Spinal cord (tissue), 10 donors: Measurements from ENCODE around the gene TMEM35A. TPM values are rescaled to one million over a fixed set of nuclear protein-coding genes. Genes with fewer than 3 reads are reported as not detected.

ENCODE experiments used
- DNase-seq, 6 donors: peaks; one replicate each; pipeline versions ENCODE4 v3.0.0 to v3.0.0-alpha.2; 2013 to 2015; ENCODE audit warnings: low spot score in 6 of 6, low read depth in 4 of 6
- H3K27ac ChIP-seq: one replicate; pipeline ENCODE4 v1.5.1; 2013; ENCODE audit warnings: low read depth, low read length, control low read depth
- H3K27me3 ChIP-seq: one replicate; pipeline ENCODE4 v1.6.1; 2013; ENCODE audit warnings: low read length; ENCODE audit not compliant: control insufficient read depth, insufficient read depth
- H3K36me3 ChIP-seq: one replicate; pipeline ENCODE4 v1.6.1; 2013; ENCODE audit warnings: low read length; ENCODE audit not compliant: control insufficient read depth, insufficient read depth
- H3K4me1 ChIP-seq: one replicate; pipeline ENCODE4 v1.6.1; 2013; ENCODE audit warnings: low read length; ENCODE audit not compliant: control insufficient read depth, insufficient read depth
- H3K4me3 ChIP-seq: one replicate; pipeline ENCODE4 v1.5.1; 2013; ENCODE audit warnings: low read depth, low read length, control low read depth
- H3K9me3 ChIP-seq: one replicate; pipeline ENCODE4 v1.6.1; 2013; ENCODE audit warnings: low read length; ENCODE audit not compliant: control insufficient read depth, insufficient read depth
- WGBS: methylation state at CpG from one replicate; pipeline ENCODE4 v1.1.5; 2013; ENCODE audit warnings: missing lambda C conversion rate; ENCODE audit not compliant: insufficient coverage; 5-methylcytosine and 5-hydroxymethylcytosine counted together
- polyA plus RNA-seq, 2 donors: library from polyadenylated mRNA; unstranded; fragments of 120-200 nt; gene quantifications; one replicate each; pipeline ENCODE4 v1.2.1, GENCODE V29; 2013; ENCODE audit not compliant: insufficient read length in 2 of 2
- total RNA-seq, 2 donors: library from RNA; depleted of rRNA in 1 of 2; stranded (reverse); fragments of 120-200 nt in 1 of 2; fragments of >200 nt in 1 of 2; gene quantifications; one replicate each; pipeline versions ENCODE4 v1.2.3 to v1.2.4, GENCODE V29; 2013 to 2014
- donor health status: healthy.

TMEM35A gene
- total and polyA plus RNA-seq, 4 donors: 18.5 to 132 (median 101) TPM

DNA sequence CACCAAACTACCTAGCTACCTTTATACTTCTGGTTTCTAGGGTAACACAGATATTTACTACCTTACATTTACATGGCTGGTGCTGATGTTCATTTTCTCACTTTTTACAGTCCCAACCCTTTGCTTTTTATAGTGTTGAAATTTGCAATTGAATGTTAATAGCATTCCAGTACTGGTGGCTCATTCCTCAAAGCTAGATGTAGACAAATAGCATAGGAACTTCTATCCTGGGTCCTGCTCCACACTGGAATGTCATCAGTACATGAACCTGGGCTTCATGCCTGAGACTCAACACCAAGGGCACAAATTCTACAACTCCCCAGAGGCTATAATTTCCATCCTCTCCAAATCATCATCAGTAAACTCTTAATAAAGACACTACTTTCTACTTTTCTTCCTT lies 16.5 kb upstream of the TMEM35A start:
- H3K27me3 ChIP-seq: no peaks in the 10 kb centered on the region
- H3K27ac ChIP-seq: no peak overlapping the region
- no peak overlapping the region for H3K4me3 ChIP-seq
- DNase-seq: no peak
- H3K4me1 ChIP-seq: no peaks in the 10 kb centered on the region
- no peaks in the 10 kb centered on the region for H3K36me3 ChIP-seq
- no peaks in the 10 kb centered on the region for H3K9me3 ChIP-seq

DNA sequence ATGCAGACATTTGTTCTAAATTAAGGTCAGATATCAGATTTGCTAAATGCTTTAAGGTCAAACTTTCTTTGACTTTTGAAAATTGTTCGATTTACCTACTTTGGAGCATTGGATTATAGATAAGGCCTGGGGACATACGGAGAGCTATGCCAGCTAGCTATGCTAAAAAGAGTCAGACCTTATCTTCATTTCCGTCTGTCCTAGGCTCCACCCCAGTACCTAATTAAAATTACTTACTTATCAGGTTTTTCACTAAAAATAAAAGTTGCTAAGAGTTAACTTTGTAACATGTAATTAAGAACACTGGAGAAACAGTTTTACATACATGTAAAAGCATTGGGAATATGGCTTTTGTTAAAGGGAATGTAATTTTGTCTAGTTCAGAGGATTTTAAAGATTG lies 7.1 kb upstream of the TMEM35A start:
- Histone ChIP-seq H3K36me3 (no peaks in the 10 kb centered on the region), H3K4me1 (no peaks in the 10 kb centered on the region), H3K27me3 (no peaks in the 10 kb centered on the region), H3K9me3 (no peaks in the 10 kb centered on the region), H3K4me3 (no peak overlapping the region), H3K27ac (no peak overlapping the region)
- no peak for DNase-seq
- no CpG with 5 or more reads among the region's 3 CpGs for WGBS

DNA sequence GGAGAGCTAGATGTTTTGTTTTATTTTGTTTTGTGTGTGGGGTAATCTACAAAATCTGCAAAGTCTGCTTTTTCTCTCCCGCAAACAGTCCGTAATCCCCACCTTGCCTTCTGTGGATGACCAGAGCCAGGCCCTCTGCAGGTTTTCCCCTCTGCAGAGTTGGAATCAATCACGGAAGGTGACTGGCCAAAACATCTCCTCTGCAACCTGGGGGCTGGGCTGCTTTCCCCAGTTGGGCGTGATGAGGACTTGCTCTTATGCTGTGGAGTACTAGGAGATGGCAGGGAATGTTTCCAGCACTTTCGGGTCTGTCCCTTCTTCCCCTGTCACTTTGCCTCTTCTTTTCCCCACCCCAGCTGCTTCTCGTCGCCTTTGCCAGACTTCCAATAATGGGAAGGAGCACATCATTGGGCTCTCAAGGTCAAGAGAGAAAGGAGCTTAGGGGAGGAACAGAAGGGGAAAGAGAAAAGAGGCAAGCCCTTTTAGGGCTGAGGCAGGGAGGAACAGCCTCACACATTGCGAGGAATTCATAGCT lies 1.1 kb downstream of the TMEM35A start:
- H3K27me3 ChIP-seq: peaks cover 5% of the 10 kb centered on the region
- H3K4me1 ChIP-seq: peaks cover 4% of the 10 kb centered on the region
- H3K27ac ChIP-seq: peak overlapping the region; percentile 50
- 42% methylated on average over 2 of the region's 8 CpGs for WGBS
- H3K9me3 ChIP-seq: no peaks in the 10 kb centered on the region
- H3K4me3 ChIP-seq: peak overlapping the region; percentile 55
- no peaks in the 10 kb centered on the region for H3K36me3 ChIP-seq
- DNase-seq: peak in 2 of 6 donors; percentile 40 to 61

DNA sequence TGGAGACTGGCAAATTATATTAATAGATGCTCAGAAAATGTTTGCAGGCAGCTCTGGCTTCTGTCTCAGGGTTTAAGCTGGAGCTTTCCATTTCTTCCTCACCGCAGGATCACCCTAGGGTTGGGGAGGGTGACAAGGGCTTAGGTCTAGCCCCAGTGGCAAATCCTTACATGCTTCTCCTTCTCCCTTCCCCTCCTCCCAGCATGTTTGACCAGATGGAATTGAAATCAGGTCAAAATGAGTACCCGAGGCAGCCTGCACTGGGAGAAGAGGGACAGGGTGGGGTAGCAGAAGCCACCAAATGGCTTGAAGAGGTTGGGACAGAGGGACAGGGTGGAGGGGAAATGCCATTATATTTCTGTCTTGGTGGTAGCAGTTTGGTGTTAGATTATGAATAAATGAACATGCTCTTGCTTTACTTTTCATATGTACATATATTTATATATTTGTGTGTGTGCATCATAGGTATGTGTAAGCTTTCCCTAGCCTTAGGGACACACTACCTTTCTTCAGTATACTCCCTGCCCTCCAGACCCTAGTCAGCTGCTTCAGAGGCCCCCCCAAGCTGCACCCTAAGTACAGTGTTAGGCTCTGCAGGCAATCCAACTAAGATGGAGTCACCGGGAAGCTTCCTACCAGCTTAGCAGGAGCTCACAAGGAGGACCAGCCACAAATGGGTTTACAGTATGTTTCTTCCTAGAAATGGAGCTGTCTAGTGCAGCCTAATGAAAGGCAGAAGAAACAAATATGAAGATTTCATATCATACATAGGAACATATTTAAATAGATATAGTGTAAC lies 1.8 kb downstream of the TMEM35A start:
- WGBS: 38% methylated on average over 2 of the region's 3 CpGs
- peak in 2 of 6 donors; percentile 27 to 66 for DNase-seq
- H3K4me1 ChIP-seq: peaks cover 4% of the 10 kb centered on the region
- no peaks in the 10 kb centered on the region for H3K36me3 ChIP-seq
- peak overlapping the region; percentile 50 for H3K27ac ChIP-seq
- peak overlapping the region; percentile 55 for H3K4me3 ChIP-seq
- H3K9me3 ChIP-seq: no peaks in the 10 kb centered on the region
- H3K27me3 ChIP-seq: peaks cover 5% of the 10 kb centered on the region

DNA sequence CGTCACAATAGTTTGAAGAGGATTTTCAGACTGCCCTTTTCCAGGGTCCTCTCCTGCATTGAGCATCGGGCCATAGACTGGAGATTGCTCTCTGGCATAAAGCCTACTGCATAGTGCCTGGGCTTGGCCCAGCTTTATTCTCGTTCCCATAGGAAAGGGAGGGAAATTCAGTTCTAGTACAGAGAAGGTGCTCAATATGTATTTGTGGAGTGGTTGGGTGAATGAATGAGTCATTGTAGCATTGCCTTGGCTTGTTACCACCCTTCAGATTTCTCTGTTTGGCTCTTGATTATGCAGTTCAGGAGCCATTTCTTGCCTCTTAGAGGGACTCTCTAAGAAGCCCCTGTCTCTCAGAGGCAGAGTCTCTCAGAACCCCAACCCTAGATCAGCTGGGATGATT lies 2.6 kb downstream of the TMEM35A start:
- Histone ChIP-seq H3K9me3 (no peaks in the 10 kb centered on the region), H3K27me3 (peaks cover 5% of the 10 kb centered on the region), H3K4me3 (no peak overlapping the region), H3K36me3 (no peaks in the 10 kb centered on the region), H3K4me1 (peaks cover 4% of the 10 kb centered on the region), H3K27ac (no peak overlapping the region)
- peak in 3 of 6 donors; percentile 3 to 51 (median 27) for DNase-seq
- WGBS: 20% methylated on average over 2 of the region's 3 CpGs

DNA sequence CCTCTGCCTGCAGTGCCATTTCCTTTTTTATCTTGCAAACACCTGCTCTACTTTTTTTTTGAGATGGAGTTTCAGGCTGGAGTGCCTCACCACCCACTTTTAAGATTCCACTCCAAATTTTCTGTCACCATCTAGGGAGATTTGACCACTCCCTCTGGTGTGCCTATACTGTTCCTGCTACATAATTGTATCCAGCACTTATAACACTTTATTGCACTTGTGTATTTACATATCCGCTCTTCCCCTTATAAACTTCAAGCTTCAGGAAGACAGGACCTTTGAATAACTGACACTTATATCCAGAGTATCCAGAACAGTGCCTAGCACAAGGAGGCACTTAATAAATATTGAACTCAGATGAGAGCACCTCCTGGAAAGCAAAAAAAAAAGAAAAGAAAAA lies 13.1 kb downstream of the TMEM35A start:
- DNase-seq: no peak
- no peaks in the 10 kb centered on the region for H3K4me1 ChIP-seq
- 78% methylated on average over 1 of the region's 1 CpG for WGBS
- no peaks in the 10 kb centered on the region for H3K9me3 ChIP-seq
- no peak overlapping the region for H3K4me3 ChIP-seq
- no peak overlapping the region for H3K27ac ChIP-seq
- H3K36me3 ChIP-seq: no peaks in the 10 kb centered on the region
- peaks cover 2% of the 10 kb centered on the region for H3K27me3 ChIP-seq

DNA sequence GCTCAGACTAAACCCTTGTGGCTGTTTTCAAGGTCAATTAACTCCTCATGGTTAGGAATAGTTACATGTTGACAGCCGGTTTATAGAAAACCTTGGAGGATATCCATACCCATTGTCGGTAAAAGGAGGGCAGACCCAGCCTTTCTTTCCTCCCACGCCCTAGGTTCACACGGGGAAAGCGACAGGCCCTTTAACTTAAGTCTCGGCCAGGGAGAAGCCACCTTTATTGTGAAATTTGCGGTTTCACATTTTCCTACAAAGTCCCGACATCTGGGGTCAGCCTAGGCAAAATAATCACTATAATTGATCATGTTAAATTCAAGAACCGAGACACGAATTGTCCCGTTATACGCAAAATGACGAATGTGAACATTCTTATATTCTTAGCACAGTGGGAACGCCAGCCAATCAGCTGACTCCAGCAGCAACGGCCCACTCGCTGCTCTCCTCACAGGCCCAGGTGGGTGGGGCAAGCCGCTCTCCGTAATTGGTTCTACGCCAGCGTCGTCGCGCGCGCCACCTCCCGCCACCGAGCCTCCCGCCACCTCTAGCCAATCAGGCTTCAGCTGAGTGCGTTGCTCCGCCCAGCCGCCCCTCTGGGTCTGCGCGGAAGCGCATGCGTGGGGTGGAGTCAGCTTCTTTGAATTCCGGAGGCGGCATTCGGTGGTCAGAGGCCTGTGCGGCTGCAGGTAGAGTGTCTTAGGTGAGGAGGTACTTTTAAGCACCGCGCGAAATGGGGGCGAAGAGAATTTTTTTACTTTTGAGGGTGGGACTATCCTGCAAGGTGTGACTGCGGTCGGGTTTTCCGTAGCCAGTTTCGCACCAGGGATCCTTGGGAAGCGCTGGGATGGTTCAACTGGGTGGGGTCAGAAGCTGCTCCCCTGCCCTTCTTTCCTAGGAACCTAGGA lies 19.1 kb downstream of the TMEM35A start, which contains the start of gene CENPI:
Gene CENPI (plus strand): TSS at position 659 of the 908 bp plus-strand sequence. CDS start 2,867 bp downstream, outside the sequence.
- 25% methylated on average over 47 of the region's 48 CpGs for WGBS
- H3K27ac ChIP-seq: peak within 1 kb of the TSS; percentile 75
- H3K27me3 ChIP-seq: peaks cover 2% of the 10 kb centered on the region
- no peaks in the 10 kb centered on the region for H3K36me3 ChIP-seq
- H3K9me3 ChIP-seq: no peaks in the 10 kb centered on the region
- no peaks in the 10 kb centered on the region for H3K4me1 ChIP-seq
- peak; percentile 49 to 97 (median 82) for DNase-seq
- H3K4me3 ChIP-seq: peak within 1 kb of the TSS; percentile 62

DNA sequence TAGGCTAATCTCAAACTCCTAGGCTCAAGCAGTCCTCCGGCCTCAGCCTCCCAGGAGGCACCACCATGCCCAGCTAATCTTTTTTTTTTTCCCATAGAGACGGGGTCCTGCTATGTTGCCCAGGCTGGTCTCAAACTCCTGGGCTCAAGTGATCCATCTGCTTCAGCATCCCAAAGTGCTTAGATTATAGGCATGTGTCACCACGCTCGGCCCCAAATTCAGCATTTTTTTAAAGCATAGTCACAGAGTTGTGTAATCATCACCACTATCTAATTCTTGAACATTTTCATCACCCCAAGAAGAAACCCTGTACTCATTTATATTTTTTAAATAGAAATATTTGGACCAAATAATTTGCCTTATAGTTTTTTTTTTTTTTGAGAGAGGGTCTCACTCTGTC lies 29.6 kb downstream of the TMEM35A start:
- Histone ChIP-seq H3K4me1 (no peaks in the 10 kb centered on the region), H3K27ac (no peak overlapping the region), H3K4me3 (no peak overlapping the region), H3K27me3 (no peaks in the 10 kb centered on the region), H3K36me3 (no peaks in the 10 kb centered on the region), H3K9me3 (no peaks in the 10 kb centered on the region)
- 80% methylated on average over 1 of the region's 4 CpGs for WGBS
- DNase-seq: no peak

DNA sequence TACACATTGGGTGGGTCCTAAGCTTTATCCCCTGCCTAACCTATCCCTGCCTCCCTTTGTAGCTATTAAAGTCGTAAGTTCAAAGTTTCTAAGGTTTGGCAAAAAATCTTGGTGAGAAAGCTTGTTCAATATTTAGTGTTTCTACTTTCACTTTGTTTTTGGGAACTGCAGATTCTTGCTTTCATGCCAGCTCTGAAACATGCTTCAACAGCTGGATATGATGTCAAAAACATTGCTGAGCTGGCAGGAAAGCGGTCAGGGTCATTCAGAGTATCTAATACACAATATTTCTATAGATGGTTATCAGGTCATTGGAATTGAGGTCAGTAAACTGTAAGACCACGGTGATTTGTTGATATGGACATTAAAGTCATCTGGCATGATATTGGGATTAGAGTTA lies 39.0 kb downstream of the TMEM35A start:
- no peak overlapping the region for H3K4me3 ChIP-seq
- H3K4me1 ChIP-seq: no peaks in the 10 kb centered on the region
- DNase-seq: no peak
- H3K27ac ChIP-seq: no peak overlapping the region
- no peaks in the 10 kb centered on the region for H3K36me3 ChIP-seq
- H3K9me3 ChIP-seq: no peaks in the 10 kb centered on the region
- WGBS: 63% methylated on average over 1 of the region's 3 CpGs
- H3K27me3 ChIP-seq: peaks cover 3% of the 10 kb centered on the region
